ENCODE data around the gene LCN1.
"Not testable (repeated sequence)": the region's sequence is repeated elsewhere in the genome, so short reads cannot be mapped to it uniquely, and the experiment has no call there.

LCN1 gene

DNA sequence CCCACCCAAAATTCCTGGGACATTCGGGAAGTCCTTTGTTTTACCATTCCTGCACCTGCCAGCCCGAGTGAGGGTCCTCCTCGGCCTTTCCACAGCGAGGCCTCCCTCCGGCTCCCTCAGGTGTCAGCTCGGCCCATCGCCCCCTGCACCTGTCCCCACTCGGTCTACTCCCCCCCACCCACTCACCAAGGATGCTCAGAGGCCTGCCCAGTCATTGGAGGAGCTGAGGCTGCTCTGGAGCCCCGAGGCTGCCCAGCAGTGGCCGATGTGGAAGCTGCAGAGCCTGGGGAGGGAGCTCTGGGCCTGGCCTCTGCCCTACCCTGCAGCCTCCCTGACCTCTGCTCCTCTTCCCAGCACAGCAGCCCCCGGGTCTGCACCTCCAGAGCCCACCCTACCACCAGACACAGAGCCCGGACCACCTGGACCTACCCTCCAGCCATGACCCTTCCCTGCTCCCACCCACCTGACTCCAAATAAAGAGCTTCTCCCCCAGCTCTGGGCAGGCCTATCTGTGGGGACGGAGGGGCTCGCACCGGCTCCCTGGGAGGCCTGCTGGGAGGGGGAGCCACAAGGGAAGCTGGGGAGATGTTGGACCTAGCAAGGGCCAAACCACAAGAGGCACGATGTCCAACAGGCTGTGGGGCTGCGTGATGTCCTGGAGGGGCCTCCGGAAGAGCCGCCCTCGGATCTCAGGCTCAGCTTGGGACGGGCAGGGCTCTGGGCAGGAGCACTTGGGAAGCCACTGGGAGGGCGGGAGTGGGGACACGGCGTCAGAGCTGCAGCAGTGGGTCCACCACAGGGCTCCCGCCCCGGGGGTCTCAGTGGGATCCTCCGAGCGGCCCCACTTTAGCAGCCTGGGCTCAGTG lies 28.5 kb downstream of the LCN1 start:
- not testable (repeated sequence) for DNase-seq

DNA sequence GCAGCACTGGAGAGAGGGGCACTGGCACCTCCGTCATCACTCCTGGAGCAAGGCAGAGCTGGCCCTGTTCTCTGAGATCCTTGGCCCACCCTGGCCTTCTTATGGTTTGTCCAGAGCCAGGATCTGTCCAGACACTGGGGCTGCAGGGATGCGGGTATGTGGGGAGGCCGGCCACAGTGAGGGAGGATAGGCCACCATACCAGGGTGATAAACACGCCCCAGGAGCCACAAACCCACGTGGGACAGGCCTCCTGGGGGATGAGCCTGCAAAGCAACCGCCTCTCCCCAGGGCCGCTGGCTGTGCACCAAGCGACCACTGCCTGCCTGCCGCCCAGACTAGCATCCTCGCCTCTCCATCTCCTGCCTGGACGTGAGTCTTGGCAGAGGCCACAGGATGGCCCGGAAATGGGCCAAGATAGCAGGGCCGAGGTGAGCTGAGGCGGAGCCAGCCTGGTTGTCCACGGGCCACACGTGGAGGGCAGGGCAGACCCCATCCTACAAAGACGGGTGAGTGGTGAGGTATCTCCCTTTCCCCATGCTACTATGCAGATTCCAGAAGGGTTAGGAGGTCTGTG lies 29.2 kb downstream of the LCN1 start:
- no peak for DNase-seq

DNA sequence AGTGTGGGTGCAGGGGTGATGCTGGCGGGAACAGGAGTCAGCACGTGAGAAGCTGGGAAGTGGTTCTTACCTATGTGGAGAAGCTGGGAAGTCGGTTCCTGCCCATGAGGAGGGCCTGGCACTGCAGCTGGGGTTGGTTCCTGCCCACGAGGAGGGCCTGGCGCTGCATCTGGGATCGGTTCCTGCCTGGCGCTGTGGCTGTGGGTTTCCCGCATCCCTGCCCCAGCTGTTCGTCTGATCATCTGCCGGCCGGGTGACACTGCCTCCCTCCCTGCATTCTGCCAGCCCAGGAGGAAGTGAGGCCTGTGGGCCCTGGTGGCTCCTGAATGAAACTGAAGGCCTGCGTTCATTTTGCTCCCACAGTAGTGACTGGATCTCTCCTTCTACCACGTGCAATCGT lies 29.8 kb downstream of the LCN1 start:
- no peak for DNase-seq

DNA sequence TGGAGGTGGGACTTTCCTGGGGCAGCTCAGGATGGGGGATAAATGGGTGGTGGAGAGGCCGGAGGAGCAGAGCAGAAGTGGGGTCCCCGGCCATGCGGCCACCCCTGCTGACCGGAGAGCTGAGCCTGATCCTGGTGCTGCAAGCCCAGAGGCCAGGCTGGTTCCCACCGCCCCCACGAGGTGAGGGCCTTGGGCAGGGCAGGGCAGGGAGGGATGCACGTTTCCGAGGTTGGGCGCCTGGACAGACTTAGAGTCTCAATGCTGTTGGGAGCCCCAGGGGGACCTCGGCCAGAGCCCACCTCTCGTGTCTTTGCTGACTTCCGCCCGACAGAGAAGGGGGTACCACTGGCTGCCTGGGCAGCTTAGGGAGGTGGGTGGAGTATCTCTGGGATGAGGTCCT lies 30.2 kb downstream of the LCN1 start:
- no peak for DNase-seq

DNA sequence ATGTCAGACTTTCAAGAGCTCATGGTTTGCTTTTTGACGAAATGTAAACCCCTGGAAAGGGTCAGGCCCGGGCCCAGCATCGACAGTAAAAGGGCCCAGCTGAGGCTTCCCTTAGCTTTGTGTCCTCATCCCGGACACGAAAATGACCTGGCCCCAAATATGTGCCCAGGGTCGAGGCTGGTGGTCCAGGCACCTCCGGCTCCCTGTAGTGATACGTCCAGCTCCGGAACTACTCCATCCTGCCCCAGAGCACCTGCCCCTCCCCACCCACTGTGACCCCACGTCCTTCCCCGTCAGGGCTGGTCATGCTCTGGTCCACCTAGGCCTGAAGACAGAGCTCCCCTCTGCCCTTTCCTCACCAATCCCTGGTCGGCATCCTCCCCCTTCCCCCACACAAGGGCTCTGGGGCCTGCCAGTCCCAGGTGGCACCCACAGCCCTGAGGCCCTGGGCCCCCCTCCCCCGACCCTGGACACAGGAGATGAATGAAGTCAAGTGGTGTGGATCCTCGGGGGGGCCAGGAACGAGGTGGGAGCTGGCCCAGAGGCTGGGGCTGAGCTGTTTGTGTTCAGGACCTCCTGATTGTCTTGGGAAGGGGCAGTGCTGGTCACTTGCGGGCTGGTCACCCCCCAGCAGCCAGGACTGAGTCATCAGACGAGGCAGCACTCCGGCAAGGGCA lies 30.9 kb downstream of the LCN1 start:
- no peak for DNase-seq

DNA sequence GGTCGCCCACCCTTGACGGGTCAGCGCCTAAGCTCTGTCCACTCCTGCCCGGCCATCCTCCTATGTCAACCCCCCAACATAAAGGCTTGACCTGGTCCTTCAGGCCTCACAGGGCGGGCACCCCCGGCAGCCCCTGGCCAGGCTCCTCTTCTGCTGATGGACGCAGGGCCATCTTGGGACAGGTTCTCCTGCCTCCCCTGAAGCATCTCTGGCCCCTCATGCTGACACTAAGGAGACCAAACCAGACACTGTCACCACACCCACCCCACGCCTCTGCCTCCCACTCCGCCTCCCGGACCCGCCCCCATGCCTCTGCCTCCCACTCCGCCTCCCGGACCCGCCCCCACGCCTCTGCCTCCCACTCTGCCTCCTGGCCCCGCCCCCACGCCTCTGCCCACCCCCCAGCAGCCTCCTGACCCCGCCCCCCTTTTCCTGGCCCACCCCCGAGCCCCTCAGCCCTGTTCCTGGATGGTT lies 31.5 kb downstream of the LCN1 start:
- DNase-seq = no peak

DNA sequence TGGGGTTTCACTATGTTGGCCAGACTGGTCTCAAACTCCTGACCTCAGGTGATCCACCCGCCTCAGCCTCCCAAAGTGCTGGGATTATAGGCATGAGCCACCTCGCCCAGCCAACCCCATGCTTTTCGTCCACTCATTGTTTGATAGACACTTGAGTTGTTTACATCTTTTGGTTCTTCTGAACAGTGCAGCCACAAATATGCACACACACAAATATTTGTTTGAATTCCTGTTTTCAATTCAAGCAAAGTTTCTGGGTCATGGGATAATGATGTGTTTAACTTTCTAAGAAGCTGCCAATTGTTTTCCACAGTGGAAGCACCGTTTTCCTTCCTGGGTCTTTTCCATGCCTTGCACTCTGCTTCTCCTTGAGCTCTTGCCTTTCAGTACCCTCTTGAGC lies 33.5 kb downstream of the LCN1 start:
- DNase-seq = no peak

DNA sequence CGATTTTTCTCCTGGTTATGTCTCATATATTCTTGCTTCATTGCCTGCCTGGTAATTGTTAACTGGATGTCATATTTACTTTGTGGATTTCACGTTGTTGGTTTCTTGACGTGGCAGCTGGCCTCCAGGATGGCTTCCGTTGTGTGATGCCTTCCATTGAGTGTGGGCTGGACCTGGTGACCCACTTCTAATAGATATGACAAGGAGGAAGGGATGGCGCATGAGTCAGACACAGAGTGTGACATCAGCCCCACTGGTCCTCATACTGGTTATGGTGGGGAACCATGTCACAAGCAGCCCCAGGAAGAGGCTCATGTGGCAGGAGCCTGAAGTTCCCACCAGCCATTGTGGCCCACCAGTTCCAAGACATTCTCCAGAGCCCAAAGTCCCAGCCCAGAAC lies 34.0 kb downstream of the LCN1 start:
- no peak for DNase-seq

DNA sequence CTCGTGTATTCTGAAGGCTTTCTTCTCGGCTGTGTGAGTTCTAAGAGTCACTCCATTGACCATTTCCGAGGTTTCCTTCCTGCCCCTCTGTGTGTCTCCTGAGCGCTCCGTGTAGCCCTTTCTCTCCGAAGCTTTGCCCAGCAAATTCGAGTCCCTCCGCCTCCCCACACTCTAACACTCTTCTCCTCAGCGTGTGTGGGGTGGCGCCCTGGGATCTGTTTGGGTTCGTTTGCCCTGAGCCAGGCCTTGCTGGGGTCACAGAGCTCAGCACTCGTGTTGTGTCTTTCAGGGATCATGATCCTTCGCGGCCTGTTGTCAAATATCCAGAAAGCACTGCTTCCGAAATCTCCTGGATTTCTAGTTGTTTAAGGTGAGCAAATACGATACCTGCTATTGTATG lies 34.7 kb downstream of the LCN1 start:
- no peak for DNase-seq

DNA sequence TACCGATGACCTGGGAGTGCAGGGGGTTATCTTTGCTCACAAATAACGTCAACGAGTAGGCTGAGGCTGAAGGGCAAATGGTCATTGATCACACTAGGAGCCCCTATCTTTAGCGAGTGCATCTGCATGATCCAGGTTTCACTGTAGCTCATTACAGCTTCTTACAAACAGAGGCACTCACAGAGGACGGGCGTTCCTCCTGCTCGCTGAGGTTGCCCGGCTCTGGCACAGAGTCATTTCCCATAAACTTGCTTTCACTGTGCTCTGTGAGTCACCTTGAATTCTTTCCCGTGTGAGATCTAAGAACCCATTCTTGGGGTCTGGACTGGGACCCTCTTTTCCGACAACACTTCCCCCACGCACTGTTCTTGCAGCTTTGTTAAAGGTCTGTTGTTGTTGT lies 38.4 kb downstream of the LCN1 start:
- DNase-seq = no peak

DNA sequence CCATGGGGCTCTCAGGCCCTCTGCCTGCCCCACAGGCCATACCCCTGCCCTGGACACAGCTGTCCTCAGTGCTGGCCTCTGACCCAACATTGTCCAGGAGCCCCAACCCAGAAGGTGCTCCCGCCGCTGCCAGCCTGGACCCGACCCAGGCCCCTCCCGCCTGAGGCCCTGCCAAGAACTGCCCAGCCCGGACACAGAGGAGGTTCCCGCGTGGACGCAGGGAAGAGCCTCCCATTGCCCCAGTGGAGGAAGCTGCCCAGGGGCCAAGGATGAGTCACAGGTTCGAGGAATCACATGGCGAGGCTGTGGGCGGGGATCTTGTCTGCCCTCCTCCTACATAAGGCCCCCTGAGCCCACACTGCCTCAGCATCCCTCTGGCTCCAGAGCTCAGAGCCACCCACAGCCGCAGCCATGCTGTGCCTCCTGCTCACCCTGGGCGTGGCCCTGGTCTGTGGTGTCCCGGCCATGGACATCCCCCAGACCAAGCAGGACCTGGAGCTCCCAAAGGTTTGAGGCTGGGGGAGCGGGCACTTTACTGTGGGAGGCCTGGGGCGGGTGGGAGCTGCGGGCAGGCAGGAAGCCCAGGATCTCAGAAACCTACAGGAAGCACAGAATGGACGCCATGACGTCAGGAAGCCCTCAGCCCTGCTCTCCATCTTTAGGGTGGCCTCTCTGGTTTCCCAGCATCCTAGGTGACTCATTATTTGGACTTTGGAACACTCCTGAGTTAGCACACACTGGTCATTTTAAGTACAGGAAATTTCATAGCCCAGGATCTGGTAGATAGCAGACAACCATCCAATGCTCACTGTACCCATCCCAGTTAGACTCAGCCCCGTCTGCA lies 40.4 kb downstream of the LCN1 start, which contains the start of gene PAEP:
PAEP (plus strand) TSS at position 366 of the 844 bp plus-strand sequence.
- no peak for DNase-seq

DNA sequence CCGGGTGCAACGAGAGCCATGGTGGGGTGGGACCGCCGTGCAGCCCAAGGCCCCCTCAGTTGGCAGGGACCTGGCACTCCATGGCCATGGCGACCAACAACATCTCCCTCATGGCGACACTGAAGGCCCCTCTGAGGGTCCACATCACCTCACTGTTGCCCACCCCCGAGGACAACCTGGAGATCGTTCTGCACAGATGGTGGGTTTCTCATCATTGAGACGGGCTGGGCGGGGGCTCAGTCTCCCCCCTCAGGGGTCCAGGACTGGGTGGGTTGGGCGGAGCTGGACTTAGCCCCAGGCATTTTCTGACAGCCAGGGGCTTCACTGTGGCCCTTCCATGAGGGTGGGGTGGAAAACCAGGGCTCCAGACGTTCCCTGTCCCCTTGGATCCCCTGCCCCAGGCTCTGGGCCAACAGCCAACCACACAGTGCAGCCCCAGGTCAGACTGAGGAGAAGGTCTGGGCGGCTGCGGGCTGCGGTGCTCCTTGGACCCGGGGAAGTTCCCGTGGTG lies 41.0 kb downstream of the LCN1 start:
- DNase-seq = no peak

DNA sequence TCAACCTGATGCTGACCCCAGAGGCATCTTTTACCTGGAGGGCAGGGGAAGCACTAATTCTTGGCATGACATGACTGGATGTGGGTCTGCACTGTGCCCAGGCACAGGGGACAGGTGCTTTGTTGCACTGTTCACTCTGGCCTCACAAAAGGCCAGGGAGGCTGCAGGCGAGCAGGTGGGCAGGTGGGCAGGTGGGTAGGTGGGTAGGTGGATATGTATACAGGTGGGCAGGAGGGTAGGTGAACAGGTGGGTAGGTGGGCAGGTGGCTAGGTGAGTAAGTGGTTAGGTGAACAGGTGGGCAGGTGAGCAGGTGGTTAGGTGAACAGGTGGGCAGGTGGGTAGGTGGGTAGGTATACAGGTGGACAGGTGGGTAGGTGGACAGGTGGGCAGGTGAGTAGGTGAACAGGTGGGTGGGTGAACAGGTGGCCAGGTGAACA lies 41.8 kb downstream of the LCN1 start:
- no peak for DNase-seq

DNA sequence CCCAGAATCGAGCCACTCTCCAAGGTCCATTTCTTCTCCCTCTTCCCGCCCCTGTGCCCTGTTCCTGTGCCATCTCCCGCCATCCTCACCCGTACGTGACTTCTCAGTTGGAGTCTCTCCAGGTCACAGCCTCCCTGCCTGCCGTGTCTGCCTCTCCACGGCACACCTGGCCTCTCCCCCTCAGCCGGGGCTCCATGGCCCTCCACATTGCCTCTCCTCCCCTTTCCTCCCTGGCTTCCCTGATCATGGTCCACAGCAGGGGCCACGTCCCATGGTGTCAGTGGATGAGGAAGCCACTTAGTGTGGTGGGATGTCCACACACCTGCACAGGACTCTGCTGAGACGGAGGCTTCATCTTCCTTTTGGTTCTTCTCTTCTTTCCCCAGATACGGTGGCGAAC lies 42.6 kb downstream of the LCN1 start:
- DNase-seq = no peak

DNA sequence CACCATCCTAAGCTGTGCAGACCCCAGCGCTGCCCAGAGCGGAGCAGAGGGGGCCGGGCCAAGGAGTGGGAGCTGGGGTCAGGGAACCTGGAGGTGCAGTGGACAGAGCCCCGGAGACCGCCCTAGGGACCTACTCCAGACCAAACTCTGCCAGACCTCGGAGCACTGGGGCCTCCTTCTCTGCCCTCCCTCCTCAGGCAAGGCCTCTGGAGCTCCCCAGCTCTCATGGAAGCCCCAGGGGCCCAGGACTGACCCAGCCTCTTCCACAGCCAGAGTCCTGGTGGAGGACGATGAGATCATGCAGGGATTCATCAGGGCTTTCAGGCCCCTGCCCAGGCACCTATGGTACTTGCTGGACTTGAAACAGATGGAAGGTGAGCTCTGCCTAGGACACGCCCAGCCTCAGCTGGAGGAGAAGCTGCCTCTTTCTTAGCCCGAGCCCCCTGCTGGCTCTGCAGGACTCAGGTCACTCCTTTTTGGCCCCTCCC lies 43.9 kb downstream of the LCN1 start:
- DNase-seq = no peak

DNA sequence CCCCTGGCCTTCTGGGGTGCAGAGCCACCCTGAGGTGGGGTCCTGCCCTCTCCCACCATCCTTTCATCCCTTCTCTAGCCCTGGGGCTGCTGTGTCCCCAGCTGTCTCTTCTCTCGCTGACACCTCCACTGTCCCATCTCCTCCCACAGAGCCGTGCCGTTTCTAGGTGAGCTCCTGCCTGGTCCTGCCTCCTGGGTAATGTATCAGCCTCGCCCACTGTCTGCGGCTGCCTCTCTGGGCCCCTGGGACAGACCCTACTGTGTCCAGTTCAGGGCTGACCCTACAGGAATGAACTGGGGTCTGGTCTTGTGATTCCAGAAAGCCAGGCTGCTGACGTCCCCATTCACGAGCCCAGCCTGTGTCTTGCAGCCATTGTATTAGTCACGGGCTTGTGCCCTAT lies 44.4 kb downstream of the LCN1 start:
- no peak for DNase-seq

DNA sequence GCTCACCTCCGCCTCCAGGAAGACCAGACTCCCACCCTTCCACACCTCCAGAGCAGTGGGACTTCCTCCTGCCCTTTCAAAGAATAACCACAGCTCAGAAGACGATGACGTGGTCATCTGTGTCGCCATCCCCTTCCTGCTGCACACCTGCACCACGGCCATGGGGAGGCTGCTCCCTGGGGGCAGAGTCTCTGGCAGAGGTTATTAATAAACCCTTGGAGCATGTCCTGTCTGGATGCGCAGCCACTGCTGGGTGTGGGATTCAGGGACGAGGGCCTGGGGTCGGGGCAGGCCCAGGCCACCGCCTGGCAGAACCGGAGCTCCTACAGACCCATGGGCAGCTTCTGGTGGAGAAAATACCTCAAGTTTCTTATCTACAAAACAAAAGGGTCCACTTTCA lies 45.3 kb downstream of the LCN1 start:
- DNase-seq = no peak

DNA sequence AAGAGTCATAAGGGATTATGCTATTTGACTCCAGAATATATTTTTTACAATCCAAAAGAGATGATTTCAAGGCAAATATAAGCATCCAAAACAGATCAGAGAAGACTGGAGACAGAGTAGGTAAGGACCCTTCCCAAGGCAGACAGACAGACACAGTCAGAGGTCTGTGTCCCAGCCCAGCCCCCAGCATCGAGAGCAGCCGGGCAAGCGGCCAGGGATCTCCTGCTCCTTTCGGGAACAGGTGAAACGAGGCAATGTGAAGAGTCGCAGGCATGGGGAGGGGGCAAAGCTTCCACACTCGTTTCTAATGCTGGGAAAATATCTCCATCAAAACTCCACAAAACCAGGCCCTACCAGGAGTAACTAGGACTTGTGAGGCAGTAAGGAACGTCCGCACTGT lies 46.1 kb downstream of the LCN1 start:
- no peak for DNase-seq

DNA sequence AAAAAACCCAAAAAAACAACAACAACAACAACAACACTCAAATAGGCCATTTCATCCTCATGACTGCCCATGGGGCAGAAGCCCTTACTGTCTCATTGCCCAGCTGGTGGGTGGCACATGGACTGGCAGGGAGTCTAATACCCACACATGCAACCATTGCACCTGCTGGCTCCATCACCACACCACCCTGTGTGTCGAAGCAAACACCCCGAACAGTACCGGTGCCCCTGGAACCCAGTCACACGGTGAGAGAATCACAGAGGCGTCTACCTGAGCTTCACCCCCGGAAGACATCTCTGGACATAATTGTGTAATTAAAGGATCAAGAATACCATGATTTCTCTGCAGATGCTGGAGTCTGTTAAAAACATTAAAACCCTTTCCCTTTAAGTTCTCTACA lies 46.8 kb downstream of the LCN1 start:
- DNase-seq = no peak

DNA sequence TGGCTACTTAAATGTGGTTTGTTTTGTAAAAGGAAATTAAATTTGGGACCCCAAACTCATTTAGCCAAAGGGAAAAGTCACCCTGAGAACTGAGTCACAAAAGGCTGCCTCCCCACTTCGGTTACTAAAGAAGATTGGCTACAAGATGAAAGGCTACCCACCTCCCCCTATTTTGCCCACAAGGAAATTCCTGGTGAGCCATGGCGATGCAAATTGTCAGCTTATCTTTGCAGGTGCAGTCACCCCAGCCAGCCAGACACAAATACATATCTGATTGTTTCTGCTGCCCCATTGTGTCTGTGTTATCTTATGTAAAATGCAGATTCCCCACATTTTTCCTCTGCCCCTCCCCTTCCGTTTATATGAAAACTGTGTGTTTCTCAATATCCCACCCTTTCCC lies 49.2 kb downstream of the LCN1 start:
- no peak for DNase-seq

DNA sequence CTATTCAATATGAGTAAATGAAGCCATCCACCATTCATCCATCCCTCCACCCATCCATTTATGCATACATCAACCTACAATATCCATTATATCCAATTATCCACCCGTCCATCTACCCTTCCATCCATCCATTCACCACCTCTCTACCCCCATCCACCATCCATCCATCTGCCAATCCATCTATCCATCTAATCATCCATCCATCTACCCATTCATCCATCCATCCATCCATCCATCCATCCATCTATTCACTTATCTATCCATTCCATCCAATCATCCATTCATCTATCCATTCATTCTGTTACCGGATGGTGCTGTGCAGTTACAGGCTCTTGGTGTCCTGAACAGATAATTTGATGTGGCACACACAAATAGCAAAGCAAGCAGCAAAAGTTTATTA lies 51.0 kb downstream of the LCN1 start:
- no peak for DNase-seq

DNA sequence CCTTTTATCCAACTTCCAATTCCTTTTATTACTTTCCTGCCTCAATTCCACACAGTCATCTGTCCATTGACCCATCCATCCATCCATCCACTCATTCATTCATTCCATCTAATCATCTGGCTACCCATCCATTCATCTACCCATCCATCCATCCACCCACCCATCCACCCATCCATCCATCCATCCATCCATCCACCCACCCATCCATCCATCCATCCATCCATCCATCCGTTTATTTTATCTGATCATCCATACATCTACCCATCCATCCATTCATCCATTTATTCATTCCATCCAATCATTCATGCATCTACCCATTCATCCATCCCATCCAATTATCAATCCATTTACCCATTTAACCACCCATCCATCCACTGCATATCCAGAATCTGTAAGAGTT lies 51.9 kb downstream of the LCN1 start:
- DNase-seq = no peak

DNA sequence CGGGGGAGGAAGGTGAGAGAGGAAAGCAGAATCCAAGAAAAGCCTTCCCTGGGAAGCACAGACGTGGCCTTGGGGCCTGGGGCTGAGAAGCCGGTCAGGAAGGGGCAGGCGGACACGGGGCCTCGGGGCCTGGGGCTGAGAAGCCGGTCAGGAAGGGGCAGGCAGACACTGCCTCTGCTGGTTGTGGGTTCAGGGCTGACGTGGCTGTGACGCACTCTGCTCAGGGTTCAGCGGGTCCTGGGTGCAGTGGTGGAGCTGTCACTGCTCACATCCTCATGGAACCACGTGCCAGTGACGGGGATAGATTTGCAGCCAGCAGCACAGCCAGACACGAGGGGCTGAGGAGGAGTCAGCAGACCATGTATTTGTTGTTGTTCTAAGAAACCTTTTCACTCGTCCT lies 53.1 kb downstream of the LCN1 start:
- no peak for DNase-seq
